HT1080 (cell line): ENCODE measurements around the gene SULT1A1. TPM values are rescaled to one million over a fixed set of nuclear protein-coding genes. Genes with fewer than 3 reads are reported as not detected.
"Not testable (repeated sequence)": the region's sequence is repeated elsewhere in the genome, so short reads cannot be mapped to it uniquely, and the experiment has no call there.

ENCODE experiments used
- DNase-seq: peaks from one replicate; pipeline ENCODE4 v3.0.0-alpha.2; 2015; ENCODE audit warnings: low read depth
- total RNA-seq: library from RNA; depleted of rRNA; stranded (reverse); fragments of >200 nt; shearing (Covaris generic); gene quantifications from 2 replicates; pipeline ENCODE4 v1.2.3, GENCODE V29; 2014

The SULT1A1 gene
- total RNA-seq, 1 experiment from 2014 or later: 1.1 TPM

DNA sequence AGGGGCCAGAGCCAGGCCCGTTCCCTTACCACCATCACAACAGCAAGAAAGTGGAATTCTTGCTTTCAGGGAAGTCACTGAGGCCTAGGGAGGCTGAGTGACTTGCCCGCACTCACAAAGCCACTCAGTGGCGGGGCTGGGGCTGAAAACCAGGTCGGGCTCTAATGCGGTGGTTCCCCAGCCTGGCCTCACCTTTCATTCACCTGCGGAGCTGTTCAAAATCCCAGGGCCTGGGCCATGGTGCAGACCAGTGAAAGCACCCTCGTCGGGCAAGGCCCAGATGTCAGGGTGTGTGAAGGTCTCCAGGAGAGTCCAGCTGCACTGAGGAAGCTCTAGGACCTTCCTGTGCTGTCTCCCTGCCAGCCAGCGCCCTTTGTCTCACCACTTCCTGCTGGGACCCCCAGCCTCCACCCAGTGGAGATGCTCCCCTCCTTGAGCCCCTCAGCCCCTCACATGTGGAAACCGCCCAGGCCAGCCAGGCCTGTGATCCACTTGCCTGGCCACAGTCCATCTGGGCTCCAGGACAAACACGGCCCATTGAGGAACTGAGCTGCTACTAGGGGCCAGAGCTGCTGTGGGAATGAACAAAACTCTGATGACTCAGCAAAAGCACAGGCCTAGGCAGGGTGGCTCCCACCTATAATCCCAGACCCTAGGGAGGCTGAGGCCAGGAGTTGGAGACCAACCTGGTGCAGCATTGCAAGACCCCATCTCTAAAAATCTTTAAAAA lies 812 bp downstream of the SULT1A1 start:
- DNase-seq: not testable (repeated sequence)

GRCh38 chr16:28608496-28608808 lies 1.4 kb downstream of the SULT1A1 start:
- not testable (repeated sequence) for DNase-seq

- DNase-seq: not testable (repeated sequence)
Observed at GRCh38 chr16:28607681-28608495, 2.0 kb downstream of the SULT1A1 start.

DNA sequence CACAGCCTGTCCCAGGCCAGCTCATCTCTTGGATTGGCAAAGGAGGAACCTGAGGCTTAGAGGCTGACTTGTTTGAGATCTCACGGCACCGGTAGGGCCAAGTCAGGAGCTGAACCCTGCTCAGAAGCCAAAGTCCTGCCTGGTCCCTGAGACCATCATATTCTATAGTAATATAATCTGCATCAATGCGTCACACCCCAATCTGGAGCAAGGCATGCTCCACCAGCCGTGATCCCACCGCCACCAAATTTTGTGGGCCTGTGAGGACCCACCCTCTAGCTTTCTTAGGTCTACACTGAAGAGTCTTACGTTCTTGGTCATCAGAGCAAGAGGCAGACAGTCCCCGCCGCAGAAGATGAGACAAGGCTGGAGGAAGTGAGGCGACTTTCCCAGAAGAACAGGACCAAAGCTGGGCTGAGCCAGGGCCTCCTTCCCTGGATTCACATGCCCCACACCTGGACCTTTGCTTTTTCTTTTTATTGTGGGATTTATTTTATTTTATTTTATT lies 2.7 kb downstream of the SULT1A1 start:
- DNase-seq: no peak

DNA sequence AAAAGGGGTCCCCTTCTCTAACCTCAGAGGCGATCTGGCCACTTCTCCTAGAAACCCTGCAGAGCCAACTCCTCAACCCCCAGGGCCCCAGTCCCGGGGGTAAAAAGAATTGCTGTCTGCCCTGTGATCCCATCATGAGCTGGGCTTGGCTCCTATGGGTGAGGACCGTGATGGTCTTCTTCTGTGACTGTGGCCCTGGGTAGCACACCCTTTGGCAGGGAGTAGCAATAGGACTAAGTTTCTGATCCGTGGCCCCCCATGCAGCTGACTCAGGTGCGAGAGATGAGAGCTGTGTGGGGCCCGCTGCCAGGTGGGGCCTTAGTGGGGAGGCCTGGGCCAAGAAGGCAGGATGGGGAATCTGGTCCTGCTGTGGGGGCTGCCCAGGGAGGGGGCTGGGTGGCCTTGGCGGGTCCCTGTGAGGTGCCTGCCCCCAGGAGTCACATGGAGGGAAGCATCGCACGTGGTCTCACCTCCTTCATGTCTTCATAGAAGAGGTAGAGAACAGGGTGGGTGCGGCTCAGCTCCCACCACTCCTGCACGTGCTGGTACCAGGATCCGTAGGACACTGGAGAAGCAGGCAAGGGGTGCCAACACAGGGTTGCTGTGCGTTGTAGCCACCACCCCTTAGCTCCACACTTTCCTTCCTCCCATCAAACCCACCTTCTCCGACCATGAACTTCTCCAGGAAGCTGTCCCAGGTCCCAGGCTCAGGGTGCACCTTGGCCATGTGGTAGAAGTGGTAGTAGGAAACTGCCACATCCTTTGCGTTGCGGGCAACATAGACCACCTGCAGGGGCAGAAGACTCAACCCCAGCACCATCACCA lies 3.3 kb downstream of the SULT1A1 start:
- DNase-seq: no peak

GRCh38 chr16:28604186-28604565 lies 5.7 kb downstream of the SULT1A1 start:
- DNase-seq: no peak

DNA sequence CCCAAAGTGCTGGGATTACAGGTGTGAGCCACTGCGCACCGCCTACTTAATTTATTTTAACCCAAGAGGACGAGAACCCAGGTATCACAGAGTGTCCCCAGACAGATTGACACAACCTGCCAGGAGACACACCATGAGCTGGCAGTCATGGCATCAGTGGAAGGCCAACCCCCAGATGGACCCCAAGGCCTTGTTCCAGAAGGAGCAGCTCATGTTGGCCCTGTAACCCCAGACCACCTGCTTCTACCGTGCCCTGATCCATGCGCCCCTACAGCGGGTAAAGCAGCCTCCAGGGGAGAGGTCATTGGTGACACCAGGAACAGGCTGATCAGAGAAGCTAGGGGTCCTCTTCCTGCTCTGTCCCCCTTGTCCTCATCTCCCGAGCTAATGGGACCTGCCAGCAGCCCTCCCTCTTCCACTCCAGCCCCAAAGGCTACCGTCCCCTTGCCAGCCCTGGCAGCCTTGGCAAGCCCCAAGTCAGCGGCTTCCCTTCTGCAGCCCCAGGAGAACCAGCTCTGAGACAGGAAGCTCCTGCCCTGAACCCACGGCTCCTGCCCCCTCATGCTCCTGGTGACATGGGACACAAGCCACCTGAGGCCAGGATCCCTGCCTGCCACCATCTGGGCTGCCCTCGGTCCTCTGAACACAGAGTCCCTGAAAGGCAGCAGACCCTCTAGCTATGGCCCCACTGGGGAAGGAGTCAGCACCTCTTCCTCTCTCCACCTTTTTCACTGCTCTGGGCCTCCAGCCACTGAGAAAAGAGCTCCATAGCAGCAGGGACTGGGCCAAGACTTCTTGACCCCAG lies 6.3 kb downstream of the SULT1A1 start:
- DNase-seq: no peak

DNA sequence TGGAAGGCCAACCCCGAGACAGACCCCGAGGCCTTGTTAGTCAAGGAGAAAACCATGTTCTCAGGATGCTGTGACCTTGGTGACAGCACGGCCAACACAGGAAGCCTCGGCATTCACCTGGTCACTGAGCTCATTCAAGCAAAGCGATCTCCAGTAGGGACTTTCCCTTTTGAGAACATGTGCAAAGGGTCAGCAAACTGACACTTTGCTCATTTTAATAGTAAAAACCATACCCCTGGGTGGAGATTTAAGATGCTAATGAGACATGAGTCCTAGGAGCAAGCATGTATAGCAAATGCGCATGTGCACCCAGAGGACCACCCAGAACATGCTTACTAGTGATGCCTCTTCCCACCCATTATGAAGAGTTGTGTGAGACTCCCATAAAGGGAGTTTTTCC lies 7.3 kb downstream of the SULT1A1 start:
- no peak for DNase-seq

DNA sequence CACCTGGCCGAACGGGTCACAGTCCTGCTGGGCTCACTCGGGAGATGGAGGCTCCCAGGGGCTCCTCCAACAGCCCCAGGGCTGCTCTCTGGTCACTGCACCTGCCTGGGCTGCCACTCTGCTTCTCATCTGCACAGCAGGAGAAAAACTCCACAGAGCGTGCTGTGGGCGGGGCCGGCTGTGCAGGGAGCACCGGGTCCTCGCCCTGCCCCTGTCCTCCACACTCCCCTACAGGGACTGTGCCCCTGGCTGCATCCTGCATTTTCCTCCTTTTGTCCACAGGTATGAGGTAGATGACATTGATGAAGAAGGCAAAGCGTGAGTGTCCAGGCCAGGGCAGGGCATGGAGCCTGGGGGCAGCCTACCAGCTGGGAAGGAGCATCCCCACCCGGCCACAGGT lies 7.8 kb downstream of the SULT1A1 start:
- not testable (repeated sequence) for DNase-seq

DNA sequence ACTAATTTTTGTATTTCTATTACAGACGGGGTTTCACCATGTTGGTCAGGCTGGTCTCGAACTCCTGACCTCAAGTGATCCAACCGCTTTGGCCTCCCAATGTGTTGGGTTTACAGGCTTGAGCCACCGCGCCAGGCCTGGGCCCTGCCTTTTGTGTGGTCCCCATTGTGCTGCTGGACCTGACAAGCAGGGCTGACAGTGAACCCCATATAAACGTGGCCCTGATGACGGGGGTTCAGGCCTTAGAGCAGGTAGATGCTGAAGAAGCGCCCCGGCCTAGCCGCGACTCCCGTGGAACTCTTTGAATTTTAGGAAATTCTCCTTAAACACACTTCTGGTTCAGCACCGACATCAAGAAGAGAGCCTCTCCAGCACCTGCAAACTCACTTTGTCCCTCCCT lies 8.3 kb downstream of the SULT1A1 start:
- DNase-seq: not testable (repeated sequence)

GRCh38 chr16:28600965-28601364 lies 8.9 kb downstream of the SULT1A1 start:
- DNase-seq: not testable (repeated sequence)

GRCh38 chr16:28599377-28600285 lies 10.2 kb downstream of the SULT1A1 start:
- not testable (repeated sequence) for DNase-seq

GRCh38 chr16:28597692-28598261 lies 12.1 kb downstream of the SULT1A1 start:
- DNase-seq: no peak

GRCh38 chr16:28596840-28597691 lies 12.8 kb downstream of the SULT1A1 start, which contains the start of gene SULT1A2:
SULT1A2 (minus strand) TSS chr16:28597050; CDS start chr16:28595930, 1,120 bp downstream.
- no peak for DNase-seq

- DNase-seq: no peak
Observed at GRCh38 chr16:28596115-28596630, 13.7 kb downstream of the SULT1A1 start.

DNA sequence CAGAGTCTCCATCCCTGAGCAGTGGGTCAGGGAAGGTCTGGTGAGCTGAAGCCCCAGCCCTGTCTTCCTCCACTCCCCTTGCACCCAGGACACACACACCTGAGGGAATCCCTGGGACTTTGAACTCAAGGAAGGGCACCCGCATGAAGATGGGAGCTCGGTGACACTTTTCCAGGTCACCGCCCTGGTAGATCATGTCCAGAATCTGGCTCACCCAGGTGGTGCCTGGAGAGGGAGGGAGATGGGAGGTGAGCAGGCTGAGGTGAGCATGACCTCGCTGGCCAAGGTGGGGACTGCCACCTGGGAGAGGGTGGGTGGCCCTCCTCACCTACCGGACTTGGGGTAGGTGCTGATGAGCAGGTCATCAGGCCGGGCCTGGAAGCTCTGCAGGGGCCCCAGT lies 14.4 kb downstream of the SULT1A1 start:
- DNase-seq: not testable (repeated sequence)

DNA sequence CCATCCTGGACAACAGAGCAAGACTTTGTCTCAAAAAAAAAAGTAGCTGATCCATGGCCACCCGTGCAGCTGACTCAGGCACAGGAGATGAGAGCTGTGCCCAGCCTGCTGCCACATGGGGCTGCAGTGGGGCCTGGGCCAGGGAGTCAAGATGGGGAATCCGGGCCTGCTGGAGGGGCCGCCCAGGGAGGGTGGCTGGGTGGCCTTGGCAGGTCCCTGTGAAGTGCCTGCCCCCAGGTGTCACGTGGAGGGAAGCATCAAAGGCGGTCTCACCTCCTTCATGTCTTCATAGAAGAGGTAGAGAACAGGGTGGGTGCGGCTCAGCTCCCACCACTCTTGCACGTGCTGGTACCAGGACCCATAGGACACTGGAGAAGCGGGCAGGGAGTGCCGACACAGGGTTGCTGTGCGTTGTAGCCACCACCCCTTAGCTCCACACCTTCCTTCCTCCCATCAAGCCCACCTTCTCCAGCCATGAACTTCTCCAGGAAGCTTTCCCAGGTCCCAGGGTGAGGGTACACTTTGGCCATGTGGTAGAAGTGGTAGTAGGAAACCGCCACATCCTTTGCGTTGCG lies 16.8 kb downstream of the SULT1A1 start:
- DNase-seq: no peak

GRCh38 chr16:28592511-28592910 lies 17.3 kb downstream of the SULT1A1 start:
- DNase-seq: no peak
